Effector CD4-positive, alpha-beta T cell (primary cell): ENCODE data around the gene PLAAT1. TPM values are rescaled to one million over a fixed set of nuclear protein-coding genes. Genes with fewer than 3 reads are reported as not detected.

Source experiments
- DNase-seq: peaks from one replicate; pipeline ENCODE4 v3.0.0-alpha.2; 2020
- total RNA-seq: gene quantifications from one replicate; lab custom pipeline; 2026; lab: John Stamatoyannopoulos, UW

Gene PLAAT1
- total RNA-seq = not detected

- DNase-seq = no peak
Observed at GRCh38 chr3:193240850-193241706, at the start of gene PLAAT1. Gene PLAAT1 (plus strand): TSS chr3:193241222. CDS start chr3:193255651, 14,429 bp downstream.

DNA sequence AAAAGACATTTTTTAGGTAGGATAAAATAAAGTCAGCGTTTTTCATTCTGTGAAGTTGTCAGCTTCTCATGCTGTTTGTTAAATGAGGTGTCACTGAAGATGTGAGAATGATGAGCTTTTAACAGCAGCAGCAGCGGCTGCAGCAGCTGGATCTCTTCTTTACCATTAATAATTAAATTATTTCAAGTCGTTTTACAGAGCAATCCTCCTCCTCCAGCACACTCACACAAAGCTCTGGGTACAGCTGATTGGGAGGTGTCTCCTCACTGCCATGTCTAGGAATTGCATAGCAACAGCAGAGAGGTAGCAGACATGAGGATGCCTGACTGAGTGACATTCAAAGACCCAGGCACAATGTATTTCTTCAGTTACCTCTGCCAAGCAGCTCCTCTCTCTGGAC is 46.7 kb upstream of the PLAAT1 start:
- DNase-seq = no peak

DNA sequence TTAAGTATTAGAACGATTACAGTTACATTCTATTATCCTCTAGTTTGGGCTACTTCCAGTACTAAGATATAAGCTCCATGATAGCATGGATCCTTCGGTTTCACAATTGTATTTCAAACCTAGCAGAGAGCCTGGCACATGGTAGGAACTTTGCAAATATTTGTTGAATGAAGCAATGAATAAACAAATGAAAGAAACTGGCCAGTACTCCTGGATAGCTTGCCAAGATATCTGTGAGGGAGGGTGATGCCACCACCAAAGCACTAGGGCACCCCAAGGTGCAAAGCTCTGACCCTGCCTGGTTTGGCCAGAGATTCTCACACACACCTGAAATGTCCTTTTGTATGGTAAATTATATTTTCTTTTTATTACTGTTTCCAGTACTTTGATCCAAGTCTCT is 44.3 kb upstream of the PLAAT1 start:
- DNase-seq = no peak

GRCh38 chr3:193207290-193208273 is 33.4 kb upstream of the PLAAT1 start:
- no peak for DNase-seq

DNA sequence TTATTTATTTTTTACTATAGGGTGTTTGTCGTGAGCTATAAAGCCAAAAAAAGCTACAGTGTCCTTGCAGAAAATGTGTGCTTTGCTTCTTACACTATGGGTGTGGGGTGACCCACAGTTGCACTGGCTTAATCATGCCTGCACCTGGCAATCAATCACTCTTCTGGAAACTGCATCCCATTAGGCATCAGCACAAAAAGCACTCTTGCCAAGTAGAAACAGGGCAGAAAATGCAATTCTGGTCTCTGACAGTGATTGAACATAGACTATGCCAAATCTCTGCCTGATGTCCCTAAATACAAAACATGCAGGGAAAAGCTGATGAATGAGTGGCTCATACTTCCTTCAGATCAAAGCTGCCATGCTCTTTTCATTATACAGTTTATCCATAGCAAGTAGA is 30.4 kb upstream of the PLAAT1 start:
- DNase-seq = no peak

DNA sequence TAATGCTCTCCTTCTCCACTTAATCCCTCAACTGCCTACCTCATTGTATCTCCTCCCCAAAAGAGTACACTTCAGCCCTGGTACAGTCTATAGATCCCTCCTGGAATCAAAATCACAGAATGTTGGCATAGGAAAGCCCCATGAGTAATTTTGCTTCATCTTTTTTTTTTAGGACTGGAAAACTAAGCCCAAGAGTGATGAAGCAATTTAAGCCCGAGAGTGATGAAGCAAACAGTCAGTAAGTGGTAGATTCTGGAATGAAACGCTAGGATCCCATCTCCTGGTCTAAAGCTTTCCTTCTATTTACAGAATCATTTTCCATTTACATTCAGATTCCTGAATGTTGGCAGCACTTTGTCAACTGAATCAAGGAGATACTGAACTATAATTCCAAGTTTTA is 29.8 kb upstream of the PLAAT1 start:
- no peak for DNase-seq

- DNase-seq = no peak
Observed at GRCh38 chr3:193211984-193212383, 29.0 kb upstream of the PLAAT1 start.

GRCh38 chr3:193212844-193213243 is 28.2 kb upstream of the PLAAT1 start:
- DNase-seq = no peak

DNA sequence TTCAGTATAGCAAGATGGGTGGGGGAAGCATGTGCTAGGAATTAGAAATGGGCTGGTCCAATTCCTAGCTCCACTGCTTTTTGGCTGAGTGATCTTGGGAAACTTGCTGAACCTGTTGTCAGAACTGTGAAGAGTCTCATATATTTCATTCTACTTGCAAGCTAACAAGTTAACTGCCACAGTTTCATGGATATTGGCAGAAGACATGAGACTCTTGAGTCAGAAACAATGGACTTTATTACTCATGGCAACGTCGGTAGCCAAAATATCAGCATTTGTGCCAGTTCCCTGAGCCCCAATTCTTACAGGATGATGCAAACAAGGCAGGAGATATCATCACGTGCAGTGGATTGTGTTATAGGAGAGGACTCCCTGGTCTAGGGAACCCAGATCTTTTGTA is 26.6 kb upstream of the PLAAT1 start:
- DNase-seq = no peak

GRCh38 chr3:193225302-193226125 is 15.5 kb upstream of the PLAAT1 start:
- DNase-seq = no peak

DNA sequence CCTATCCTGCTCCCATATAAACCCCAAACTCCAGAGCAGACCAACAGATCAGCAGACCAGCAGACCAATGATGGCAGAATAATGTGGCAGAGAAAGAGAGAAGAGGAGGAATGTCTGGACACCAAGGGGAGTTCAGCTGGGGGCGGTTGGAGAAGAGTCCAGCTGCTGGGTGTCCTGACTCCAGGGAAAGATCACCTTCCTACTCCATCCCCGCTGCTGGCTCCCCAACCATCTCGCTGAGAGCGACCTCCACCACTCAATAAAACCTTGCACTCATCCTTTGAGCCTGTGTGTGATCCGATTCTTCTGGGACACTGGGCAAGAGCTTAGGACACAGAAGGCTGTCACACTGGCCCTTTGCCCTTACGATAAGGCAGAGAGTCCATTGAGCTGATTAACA is 12.8 kb upstream of the PLAAT1 start:
- DNase-seq = no peak

GRCh38 chr3:193229851-193230420 is 11.1 kb upstream of the PLAAT1 start:
- no peak for DNase-seq

- no peak for DNase-seq
Observed at GRCh38 chr3:193230610-193231009, 10.4 kb upstream of the PLAAT1 start.

GRCh38 chr3:193231201-193231600 is 9.8 kb upstream of the PLAAT1 start:
- DNase-seq = no peak

GRCh38 chr3:193236599-193236998 is 4.4 kb upstream of the PLAAT1 start:
- no peak for DNase-seq

GRCh38 chr3:193237030-193237429 is 4.0 kb upstream of the PLAAT1 start:
- DNase-seq = no peak

DNA sequence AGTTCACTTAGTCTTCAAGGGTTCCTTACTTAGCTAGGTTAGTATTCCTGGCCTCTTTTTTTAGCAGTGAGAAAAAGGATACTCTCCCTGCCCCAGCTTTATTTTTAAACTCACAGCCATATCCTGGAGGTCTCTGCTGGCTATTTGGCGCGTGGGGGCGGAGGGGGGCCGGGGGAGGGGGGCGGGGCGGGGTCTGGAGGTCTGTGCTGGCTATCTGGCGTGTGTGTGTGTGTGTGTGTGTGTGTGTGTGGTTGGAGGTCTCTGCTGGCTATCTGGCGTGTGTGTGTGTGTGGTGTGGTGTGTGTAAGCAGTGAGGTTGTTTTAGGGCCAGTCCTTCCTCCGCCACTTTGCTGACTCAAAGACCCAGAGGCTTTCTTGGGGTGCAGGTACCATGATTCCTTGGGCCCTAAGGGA is 579 bp upstream of the PLAAT1 start:
- DNase-seq = no peak

DNA sequence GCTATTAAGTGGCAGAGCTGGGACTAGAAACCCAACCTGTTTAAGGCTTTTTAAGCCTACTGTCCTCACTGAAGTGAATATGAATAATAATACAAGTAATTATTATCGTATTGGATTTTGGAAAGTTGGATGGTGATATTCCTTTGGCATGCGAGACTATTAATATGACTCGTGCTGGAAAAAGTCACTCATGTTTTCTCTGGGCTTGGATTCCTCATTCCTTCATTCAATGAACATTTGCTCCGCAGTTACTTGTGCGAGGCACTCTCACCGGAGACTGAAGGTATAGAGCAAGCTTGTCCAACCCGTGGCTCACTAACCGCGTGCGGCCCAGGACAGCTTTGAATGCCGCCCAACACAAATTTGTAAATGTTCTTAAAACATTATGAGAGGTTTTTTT is 694 bp downstream of the PLAAT1 start:
- no peak for DNase-seq

DNA sequence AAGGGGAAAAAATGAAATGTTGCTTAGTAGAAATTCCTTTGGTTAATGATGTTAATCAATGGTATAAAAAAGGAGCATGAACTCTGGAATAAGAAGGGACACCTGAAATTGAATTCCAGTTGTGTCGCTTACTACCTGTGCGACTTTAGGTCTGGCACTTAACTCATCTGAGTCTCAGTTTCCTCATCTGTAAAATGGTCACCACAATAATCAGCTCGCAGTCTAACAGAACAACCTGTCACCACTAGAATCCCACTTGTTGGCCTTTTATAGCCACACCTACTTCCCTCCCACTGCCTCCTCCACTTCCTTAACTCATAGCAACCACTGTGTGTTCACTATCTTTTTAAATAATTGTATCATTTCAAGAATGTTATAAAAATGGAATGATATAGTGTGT is 2.5 kb downstream of the PLAAT1 start:
- no peak for DNase-seq

GRCh38 chr3:193248848-193249468 is 7.9 kb downstream of the PLAAT1 start:
- DNase-seq = no peak

GRCh38 chr3:193250492-193250891 is 9.5 kb downstream of the PLAAT1 start:
- no peak for DNase-seq
